ENCODE data around the gene CCR7.

The CCR7 gene

DNA sequence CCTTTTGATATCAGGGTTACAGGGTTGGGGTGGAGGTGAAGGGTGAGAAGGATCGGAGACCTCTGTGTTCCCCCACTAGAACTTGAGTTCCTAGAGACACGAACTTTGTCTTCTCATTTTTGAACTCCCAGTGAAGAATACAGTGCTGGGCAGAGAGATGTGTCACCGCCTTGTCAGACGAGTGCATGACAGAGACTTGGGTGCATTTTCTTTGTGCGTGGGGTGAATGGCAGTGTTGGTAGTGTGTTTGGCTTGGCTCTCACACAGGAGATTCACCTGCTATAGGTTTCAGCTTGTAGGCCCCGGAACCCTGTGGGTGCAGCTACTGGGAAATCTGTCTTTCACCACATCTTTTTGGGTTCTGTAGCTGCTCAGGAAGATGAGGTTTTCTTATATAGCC, 40.0 kb upstream of the CCR7 start:
- H3K9me3 ChIP-seq (ENCODE audit: control insufficient read depth, insufficient read depth, low read length): no peaks in the 10 kb centered on the region
- peaks cover 9% of the 10 kb centered on the region; the same call in 1 of the 2 replicates for H3K4me1 ChIP-seq (ENCODE audit: control insufficient read depth, insufficient read depth, low read length)
- no peak overlapping the region for H3K27ac ChIP-seq (ENCODE audit: low read depth, low read length)
- no peaks in the 10 kb centered on the region for H3K36me3 ChIP-seq (ENCODE audit: control insufficient read depth, insufficient read depth, low read length)
- H3K4me3 ChIP-seq (ENCODE audit: low read depth, low read length): no peak overlapping the region
- H3K9ac ChIP-seq (ENCODE audit: low read depth, low read length): no peak overlapping the region
- no peaks in the 10 kb centered on the region for H3K27me3 ChIP-seq (ENCODE audit: control insufficient read depth, insufficient read depth, low read length)

DNA sequence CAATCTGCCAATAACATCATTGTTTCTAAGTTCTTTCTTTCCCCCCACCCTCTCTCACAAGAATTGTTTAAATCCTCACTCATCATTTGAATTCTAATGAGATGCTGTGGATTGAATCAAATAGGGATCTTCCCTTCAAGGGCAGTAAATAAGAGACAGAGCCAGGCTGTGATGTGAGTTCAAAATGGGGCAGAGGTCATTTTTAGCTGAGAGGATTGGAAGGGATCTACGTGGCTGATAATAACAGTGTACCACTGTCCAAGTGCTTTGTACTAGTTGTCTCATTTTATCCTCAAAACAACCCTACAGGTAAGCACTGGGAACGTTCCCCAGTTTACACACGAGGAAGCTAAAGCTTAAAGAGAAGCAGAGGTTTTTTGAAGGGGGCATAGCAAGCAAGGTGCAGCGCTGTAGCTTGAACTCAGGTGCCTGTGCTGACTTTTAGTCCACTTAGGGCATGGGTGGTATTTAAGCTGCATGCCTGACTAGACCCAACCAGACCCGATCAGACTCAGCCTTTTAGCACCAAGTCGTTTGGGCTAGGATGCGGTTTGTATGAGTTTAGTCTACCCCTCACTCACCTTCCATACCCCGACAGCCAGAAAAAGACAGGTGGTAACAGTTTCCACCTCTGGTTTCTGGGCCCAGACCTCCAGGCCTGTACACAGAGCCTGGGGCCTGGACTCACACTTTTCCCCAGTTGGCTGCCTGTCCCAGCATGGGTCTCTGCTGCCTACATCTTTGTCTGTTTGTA, 39.2 kb upstream of the CCR7 start:
- Histone ChIP-seq H3K36me3 (ENCODE audit: control insufficient read depth, insufficient read depth, low read length) (no peaks in the 10 kb centered on the region), H3K27ac (ENCODE audit: low read depth, low read length) (no peak overlapping the region), H3K9ac (ENCODE audit: low read depth, low read length) (no peak overlapping the region), H3K9me3 (ENCODE audit: control insufficient read depth, insufficient read depth, low read length) (no peaks in the 10 kb centered on the region), H3K4me3 (ENCODE audit: low read depth, low read length) (no peak overlapping the region), H3K27me3 (ENCODE audit: control insufficient read depth, insufficient read depth, low read length) (no peaks in the 10 kb centered on the region), H3K4me1 (ENCODE audit: control insufficient read depth, insufficient read depth, low read length) (peaks cover 9% of the 10 kb centered on the region; the same call in 1 of the 2 replicates)

DNA sequence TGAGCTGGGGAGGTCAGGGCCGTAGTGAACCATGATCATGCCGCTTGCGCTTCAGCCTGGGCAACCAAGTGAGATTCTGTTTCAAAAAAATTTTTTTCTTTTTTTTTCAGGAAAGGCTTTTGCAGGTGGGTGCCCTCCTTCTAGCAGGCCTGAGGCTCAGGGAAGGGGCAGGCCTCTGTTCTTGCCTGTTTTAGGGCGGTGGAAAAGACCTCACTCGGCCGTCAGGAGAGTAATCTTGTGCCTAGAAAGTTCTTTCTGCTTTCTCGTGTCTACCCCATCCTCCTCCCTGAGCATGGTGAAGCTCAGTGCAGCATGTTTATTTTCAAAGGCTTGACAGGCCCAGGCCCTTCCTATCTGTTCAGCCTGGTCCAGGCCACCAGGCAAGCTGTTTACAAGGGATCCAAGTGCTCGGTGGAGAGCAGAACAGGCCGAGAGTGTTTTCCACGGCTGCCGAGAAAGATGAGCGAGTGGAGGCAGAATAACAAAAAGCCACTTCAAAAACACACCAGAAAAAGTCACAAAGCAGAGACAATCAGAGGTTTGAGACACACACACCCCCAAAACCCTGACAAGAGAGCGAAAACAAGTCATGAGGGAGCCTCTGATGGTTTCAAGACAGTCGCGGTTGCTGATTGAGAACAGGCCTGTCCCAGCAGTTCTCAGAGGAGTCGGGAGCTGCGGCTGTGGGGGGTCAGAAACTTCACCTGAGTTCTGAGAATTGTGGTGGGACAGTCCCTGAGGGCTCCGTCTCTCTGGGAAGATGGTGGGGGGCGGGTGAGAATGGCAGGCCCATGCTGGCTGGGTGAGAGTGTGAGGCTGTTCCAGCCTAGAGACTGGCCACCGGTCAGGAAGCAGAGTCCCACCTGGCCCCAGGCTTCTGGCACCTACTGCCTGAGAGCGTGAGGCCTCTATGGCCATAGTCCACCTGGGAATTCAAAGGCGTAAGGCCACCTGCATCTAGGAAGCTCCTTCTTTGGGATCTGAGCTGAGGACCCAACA, 37.5 kb upstream of the CCR7 start:
- Histone ChIP-seq H3K4me3 (ENCODE audit: low read depth, low read length) (no peak overlapping the region), H3K9ac (ENCODE audit: low read depth, low read length) (no peak overlapping the region)

DNA sequence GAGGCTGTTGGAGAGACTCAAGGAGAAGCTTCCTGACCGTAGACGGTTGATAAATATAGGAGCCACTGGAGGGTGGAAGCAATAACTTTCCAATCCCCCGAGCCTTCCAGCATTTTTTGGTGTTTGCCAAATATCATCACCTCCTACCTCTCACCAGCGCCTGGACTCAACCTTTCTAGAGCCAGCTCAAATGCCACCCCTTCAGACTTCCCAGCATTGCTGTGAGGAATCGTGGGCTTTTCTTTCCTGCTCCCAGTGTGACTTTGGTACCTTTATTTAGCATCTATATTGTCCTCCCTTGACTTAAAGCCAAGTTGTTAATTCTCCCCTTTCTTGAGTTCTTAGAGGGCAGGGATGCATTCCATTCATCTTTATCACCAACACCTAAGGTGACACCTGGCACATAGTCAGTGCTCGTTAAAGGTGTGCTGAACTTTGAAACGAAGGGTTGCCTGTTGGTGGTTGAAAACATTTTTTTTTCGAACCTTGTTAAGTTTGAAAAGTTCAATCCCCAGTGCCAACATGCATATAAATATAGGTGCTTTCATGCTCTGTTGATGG, 35.3 kb upstream of the CCR7 start:
- no peaks in the 10 kb centered on the region for H3K9me3 ChIP-seq (ENCODE audit: control insufficient read depth, insufficient read depth, low read length)
- no peak overlapping the region for H3K4me3 ChIP-seq (ENCODE audit: low read depth, low read length)
- no peaks in the 10 kb centered on the region for H3K36me3 ChIP-seq (ENCODE audit: control insufficient read depth, insufficient read depth, low read length)
- H3K27me3 ChIP-seq (ENCODE audit: control insufficient read depth, insufficient read depth, low read length): no peaks in the 10 kb centered on the region
- H3K27ac ChIP-seq (ENCODE audit: low read depth, low read length): no peak overlapping the region
- H3K9ac ChIP-seq (ENCODE audit: low read depth, low read length): no peak overlapping the region
- no peaks in the 10 kb centered on the region for H3K4me1 ChIP-seq (ENCODE audit: control insufficient read depth, insufficient read depth, low read length)

More for the DNA sequence above, 37.5 kb upstream of the CCR7 start:
- H3K27ac ChIP-seq (ENCODE audit: low read depth, low read length): no peak overlapping the region
- H3K36me3 ChIP-seq (ENCODE audit: control insufficient read depth, insufficient read depth, low read length): no peaks in the 10 kb centered on the region
- H3K9me3 ChIP-seq (ENCODE audit: control insufficient read depth, insufficient read depth, low read length): no peaks in the 10 kb centered on the region
- H3K27me3 ChIP-seq (ENCODE audit: control insufficient read depth, insufficient read depth, low read length): no peaks in the 10 kb centered on the region
- H3K4me1 ChIP-seq (ENCODE audit: control insufficient read depth, insufficient read depth, low read length): peaks cover 6% of the 10 kb centered on the region; the same call in 1 of the 2 replicates

DNA sequence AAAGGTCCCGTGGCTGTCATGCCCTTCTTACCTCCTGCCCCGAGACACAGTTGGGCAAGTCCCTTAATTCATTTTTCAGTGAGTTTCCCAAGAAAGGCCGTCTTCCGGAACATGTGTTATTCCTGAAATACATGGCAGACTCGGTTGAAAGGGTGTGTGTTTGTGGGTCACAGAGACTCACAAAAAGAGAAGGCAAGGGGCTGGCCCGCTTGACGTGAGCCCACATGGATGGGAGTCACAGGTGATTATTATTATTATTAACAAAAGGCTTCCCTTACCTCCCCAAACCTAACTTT, 34.1 kb upstream of the CCR7 start:
- Histone ChIP-seq H3K4me3 (ENCODE audit: low read depth, low read length) (no peak overlapping the region), H3K27ac (ENCODE audit: low read depth, low read length) (no peak overlapping the region), H3K4me1 (ENCODE audit: control insufficient read depth, insufficient read depth, low read length) (no peaks in the 10 kb centered on the region), H3K36me3 (ENCODE audit: control insufficient read depth, insufficient read depth, low read length) (no peaks in the 10 kb centered on the region), H3K27me3 (ENCODE audit: control insufficient read depth, insufficient read depth, low read length) (no peaks in the 10 kb centered on the region), H3K9me3 (ENCODE audit: control insufficient read depth, insufficient read depth, low read length) (no peaks in the 10 kb centered on the region), H3K9ac (ENCODE audit: low read depth, low read length) (no peak overlapping the region)

DNA sequence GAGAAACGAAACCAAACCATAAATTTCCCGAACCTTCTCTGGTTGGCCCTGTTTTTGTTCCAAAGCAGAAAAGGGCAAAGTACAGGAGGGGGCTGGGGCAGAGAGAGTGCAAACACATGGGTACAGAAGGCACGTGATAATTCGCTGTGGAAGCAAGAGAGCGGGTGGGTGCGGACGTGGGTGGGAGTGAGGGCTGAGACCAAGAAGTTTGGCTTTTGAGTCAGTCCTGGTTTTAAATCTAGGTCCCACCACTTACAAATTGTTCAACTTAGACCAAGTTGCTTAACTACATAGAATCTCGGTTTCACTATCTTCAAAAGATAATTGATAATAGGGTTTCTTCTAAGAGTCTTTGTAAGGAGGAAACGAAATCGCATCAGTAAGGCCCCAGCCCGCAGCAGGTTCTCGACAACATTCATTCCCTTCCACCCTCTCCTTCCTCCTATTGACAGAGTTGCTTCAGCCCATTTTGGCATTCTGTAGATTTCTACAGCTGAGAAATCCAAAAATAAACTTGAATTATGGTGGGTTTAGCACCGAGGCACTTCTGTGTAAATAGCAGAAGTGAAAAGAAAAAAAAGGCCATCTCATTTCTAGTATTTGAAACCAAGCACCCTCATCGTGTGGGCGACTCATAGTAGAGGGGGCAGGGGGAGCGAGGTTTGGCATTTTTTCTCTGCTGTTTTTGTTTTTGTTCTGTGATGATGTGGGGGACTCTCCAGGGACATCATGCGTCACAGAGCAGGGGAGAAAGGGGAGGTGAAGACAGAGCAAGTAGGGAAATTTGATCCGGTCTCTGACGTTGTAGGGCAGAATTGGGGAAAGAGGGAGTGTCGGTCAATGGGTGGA, 33.6 kb upstream of the CCR7 start:
- no peaks in the 10 kb centered on the region for H3K36me3 ChIP-seq (ENCODE audit: control insufficient read depth, insufficient read depth, low read length)
- H3K4me3 ChIP-seq (ENCODE audit: low read depth, low read length): no peak overlapping the region
- no peaks in the 10 kb centered on the region for H3K4me1 ChIP-seq (ENCODE audit: control insufficient read depth, insufficient read depth, low read length)
- no peaks in the 10 kb centered on the region for H3K27me3 ChIP-seq (ENCODE audit: control insufficient read depth, insufficient read depth, low read length)
- no peaks in the 10 kb centered on the region for H3K9me3 ChIP-seq (ENCODE audit: control insufficient read depth, insufficient read depth, low read length)
- no peak overlapping the region for H3K27ac ChIP-seq (ENCODE audit: low read depth, low read length)
- H3K9ac ChIP-seq (ENCODE audit: low read depth, low read length): no peak overlapping the region

DNA sequence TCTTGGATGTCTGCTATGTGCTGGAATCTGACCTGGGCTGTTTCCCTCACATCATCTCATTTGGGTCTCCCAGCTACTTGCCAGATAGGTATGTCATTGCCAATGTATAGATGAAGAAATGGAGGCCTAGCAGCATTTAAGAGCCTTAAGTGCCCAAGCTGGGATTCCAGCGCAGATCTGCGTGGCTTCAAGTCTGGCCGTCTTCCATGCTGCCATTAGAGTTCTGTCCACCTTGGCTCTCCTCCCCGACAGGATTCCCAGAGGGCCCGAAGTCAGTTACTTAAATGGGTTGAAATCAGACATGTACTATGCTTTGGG, 33.0 kb upstream of the CCR7 start:
- no peak overlapping the region for H3K27ac ChIP-seq (ENCODE audit: low read depth, low read length)
- no peak overlapping the region for H3K4me3 ChIP-seq (ENCODE audit: low read depth, low read length)

DNA sequence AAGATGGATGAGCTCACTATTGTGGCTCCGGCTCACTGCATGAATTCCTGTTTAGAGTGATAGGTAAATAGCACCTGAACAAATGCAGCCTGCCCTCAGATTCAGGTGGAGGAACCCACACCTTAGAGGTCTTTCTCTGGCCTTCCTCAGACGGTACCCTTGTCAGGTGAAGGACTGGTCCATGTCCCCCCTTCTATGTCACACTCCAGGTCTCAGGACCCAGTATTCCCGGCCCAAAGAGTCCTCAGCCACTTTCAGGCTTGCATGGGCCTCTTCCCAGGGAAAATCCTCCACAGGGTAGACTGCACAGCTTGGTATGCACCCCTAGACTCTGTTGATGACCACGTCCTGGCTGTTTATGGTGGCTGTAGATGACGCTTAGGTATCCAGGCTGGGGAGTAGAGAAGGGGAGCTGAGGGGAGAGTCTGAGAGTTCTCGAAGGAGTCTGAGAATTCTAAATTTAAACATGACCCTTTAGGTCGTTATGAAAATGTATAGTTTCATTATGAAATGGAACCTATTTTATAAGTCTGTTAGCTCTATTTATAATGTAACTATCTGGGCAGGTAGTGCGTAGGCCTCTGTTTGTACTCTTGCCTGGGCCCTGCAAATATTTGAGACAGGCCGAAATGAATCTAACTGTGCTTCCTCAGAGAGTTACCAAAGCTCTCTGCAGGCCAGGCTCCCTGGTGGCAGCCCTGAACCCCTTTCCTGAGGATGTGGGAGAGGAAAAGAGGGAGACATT, 32.5 kb upstream of the CCR7 start:
- H3K4me3 ChIP-seq (ENCODE audit: low read depth, low read length): no peak overlapping the region
- no peak overlapping the region for H3K27ac ChIP-seq (ENCODE audit: low read depth, low read length)
- no peak overlapping the region for H3K9ac ChIP-seq (ENCODE audit: low read depth, low read length)
- no peaks in the 10 kb centered on the region for H3K4me1 ChIP-seq (ENCODE audit: control insufficient read depth, insufficient read depth, low read length)
- H3K9me3 ChIP-seq (ENCODE audit: control insufficient read depth, insufficient read depth, low read length): no peaks in the 10 kb centered on the region
- no peaks in the 10 kb centered on the region for H3K27me3 ChIP-seq (ENCODE audit: control insufficient read depth, insufficient read depth, low read length)
- no peaks in the 10 kb centered on the region for H3K36me3 ChIP-seq (ENCODE audit: control insufficient read depth, insufficient read depth, low read length)

More for the DNA sequence above, 33.0 kb upstream of the CCR7 start:
- no peaks in the 10 kb centered on the region for H3K4me1 ChIP-seq (ENCODE audit: control insufficient read depth, insufficient read depth, low read length)
- no peaks in the 10 kb centered on the region for H3K27me3 ChIP-seq (ENCODE audit: control insufficient read depth, insufficient read depth, low read length)
- no peaks in the 10 kb centered on the region for H3K9me3 ChIP-seq (ENCODE audit: control insufficient read depth, insufficient read depth, low read length)
- no peaks in the 10 kb centered on the region for H3K36me3 ChIP-seq (ENCODE audit: control insufficient read depth, insufficient read depth, low read length)
- H3K9ac ChIP-seq (ENCODE audit: low read depth, low read length): no peak overlapping the region

DNA sequence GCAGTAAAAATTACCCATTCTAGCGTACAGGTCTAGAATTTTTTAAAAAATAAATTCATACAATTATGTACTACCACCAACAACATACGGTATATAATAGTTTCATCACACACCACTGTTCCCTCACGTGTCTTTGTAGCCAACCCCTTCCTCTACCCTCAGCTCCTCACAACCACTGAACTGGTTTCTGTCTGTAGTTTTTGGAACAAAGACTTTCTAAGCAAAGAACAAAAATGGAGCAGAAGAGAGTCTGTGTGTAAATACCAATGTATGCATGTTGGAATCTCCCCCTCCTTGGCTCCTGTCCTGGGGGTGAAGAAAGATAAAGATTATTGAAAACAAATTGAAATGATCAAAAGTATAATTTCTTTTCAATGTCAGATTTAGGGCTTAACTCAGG, 31.9 kb upstream of the CCR7 start:
- no peak overlapping the region for H3K4me3 ChIP-seq (ENCODE audit: low read depth, low read length)
- H3K4me1 ChIP-seq (ENCODE audit: control insufficient read depth, insufficient read depth, low read length): no peaks in the 10 kb centered on the region
- H3K27me3 ChIP-seq (ENCODE audit: control insufficient read depth, insufficient read depth, low read length): no peaks in the 10 kb centered on the region
- H3K9me3 ChIP-seq (ENCODE audit: control insufficient read depth, insufficient read depth, low read length): no peaks in the 10 kb centered on the region
- H3K9ac ChIP-seq (ENCODE audit: low read depth, low read length): no peak overlapping the region
- H3K36me3 ChIP-seq (ENCODE audit: control insufficient read depth, insufficient read depth, low read length): no peaks in the 10 kb centered on the region
- H3K27ac ChIP-seq (ENCODE audit: low read depth, low read length): no peak overlapping the region

DNA sequence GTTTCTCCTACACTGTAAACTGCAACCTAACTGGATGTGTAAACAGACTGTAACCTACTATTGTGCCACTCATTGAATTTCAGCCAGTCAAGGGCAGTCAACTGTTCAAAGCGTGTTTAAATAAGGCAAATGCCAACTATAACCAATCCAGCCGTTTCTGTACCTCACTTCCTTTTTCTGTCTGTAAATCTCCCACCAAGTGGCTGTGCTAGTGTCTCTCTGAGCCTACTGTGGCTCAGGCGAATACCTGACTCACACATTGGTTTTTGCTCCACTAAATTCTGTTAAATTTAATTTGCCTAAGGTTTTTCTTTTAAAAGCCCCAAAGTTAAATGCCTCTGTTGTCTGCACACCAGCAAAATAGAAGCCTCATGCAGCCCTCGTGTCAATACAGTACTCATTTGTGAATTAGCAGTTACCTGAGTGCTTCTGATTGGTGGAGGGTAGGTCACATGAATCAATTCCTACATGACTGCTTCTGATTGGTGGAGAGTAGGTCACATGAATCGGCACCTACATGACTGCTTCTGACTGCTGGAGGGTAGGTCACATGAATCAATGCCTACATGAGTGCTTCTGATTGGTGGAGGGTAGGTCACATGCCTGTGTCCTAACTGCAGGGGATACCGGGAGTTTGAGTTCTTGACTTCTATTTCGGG, 31.1 kb upstream of the CCR7 start:
- no peak overlapping the region for H3K4me3 ChIP-seq (ENCODE audit: low read depth, low read length)
- H3K9me3 ChIP-seq (ENCODE audit: control insufficient read depth, insufficient read depth, low read length): no peaks in the 10 kb centered on the region
- H3K27ac ChIP-seq (ENCODE audit: low read depth, low read length): no peak overlapping the region
- no peaks in the 10 kb centered on the region for H3K27me3 ChIP-seq (ENCODE audit: control insufficient read depth, insufficient read depth, low read length)
- no peaks in the 10 kb centered on the region for H3K36me3 ChIP-seq (ENCODE audit: control insufficient read depth, insufficient read depth, low read length)
- H3K9ac ChIP-seq (ENCODE audit: low read depth, low read length): no peak overlapping the region
- no peaks in the 10 kb centered on the region for H3K4me1 ChIP-seq (ENCODE audit: control insufficient read depth, insufficient read depth, low read length)
